ENCODE measurements around the gene GOLIM4. TPM values are rescaled to one million over a fixed set of nuclear protein-coding genes. Genes with fewer than 3 reads are reported as not detected.

The GOLIM4 gene
- total RNA-seq, 1 experiment from 2014 or later: 30.0 TPM

- TF ChIP-seq HMGXB4 (CRISPR knock-in tag; IDR thresholded peaks at IDR 0.05): no peak
- TF ChIP-seq ZMAT4 (CRISPR knock-in tag; IDR thresholded peaks at IDR 0.05): no peak
- TF ChIP-seq JAZF1 (CRISPR knock-in tag; IDR thresholded peaks at IDR 0.05): no peak
- no peak for TF ChIP-seq TCF7 (CRISPR knock-in tag; IDR thresholded peaks at IDR 0.05; ENCODE audit: low read depth)
- TF ChIP-seq CBFB (CRISPR knock-in tag; IDR thresholded peaks at IDR 0.05; ENCODE audit: low read depth): no peak
- TF ChIP-seq E2F5 (CRISPR knock-in tag; IDR thresholded peaks at IDR 0.05): no peak
- no peak for TF ChIP-seq FOXK1 (CRISPR knock-in tag; IDR thresholded peaks at IDR 0.05)
Observed at GRCh38 chr3:168081171-168081771, 14.5 kb downstream of the GOLIM4 start (continued).

- ChIA-PET CTCF (interaction anchor here (0.8 to 1.4 kb wide), 4 partner anchors 8 to 771 kb away, joined by 3 to 4 read pairs (median 3); no protein-coding TSS in a partner anchor), POLR2A (no interaction called here)
Observed at GRCh38 chr3:168080499-168081170, 15.1 kb downstream of the GOLIM4 start.

More at GRCh38 chr3:168080499-168081170, 15.1 kb downstream of the GOLIM4 start:
- H3K4me3 Mint-ChIP-seq: no peak overlapping the region
- DNase-seq (ENCODE audit: low spot score) (no peak), ATAC-seq (peak; percentile 18; the same call in 1 of the 2 replicates)
- H3K9me3 Mint-ChIP-seq: no peaks in the 10 kb centered on the region
- H3K36me3 Mint-ChIP-seq: no peaks in the 10 kb centered on the region; the same call in 1 of the 2 replicates
- H3K27ac Mint-ChIP-seq: no peak overlapping the region
- H3K27me3 Mint-ChIP-seq (ENCODE audit: low read depth): no peaks in the 10 kb centered on the region
- peaks cover 47% of the 10 kb centered on the region for H3K4me1 Mint-ChIP-seq
- TF ChIP-seq E2F4 (CRISPR knock-in tag; IDR thresholded peaks at IDR 0.05; ENCODE audit: borderline replicate concordance, low read depth): no peak
- TF ChIP-seq ARID4B (CRISPR knock-in tag; IDR thresholded peaks at IDR 0.05; ENCODE audit: borderline replicate concordance): no peak
- TF ChIP-seq PREB (CRISPR knock-in tag; IDR thresholded peaks at IDR 0.05; ENCODE audit: borderline replicate concordance): no peak
- no peak for TF ChIP-seq ATF2 (CRISPR knock-in tag; IDR thresholded peaks at IDR 0.05; ENCODE audit: borderline replicate concordance, low read depth)
- TF ChIP-seq PRRX2 (CRISPR knock-in tag; IDR thresholded peaks at IDR 0.05): no peak
- peak; percentile 16; the same call in 1 of the 2 replicates for TF ChIP-seq ZNF423 (CRISPR knock-in tag; IDR thresholded peaks at IDR 0.05)
- TF ChIP-seq ZNF416 (CRISPR knock-in tag; IDR thresholded peaks at IDR 0.05): no peak
- no peak for TF ChIP-seq E2F1 (CRISPR knock-in tag; IDR thresholded peaks at IDR 0.05)

Data from WTC11 (cell line).